MM.1S (cell line): ENCODE results near the gene DGCR8.

Experiments
- DNase-seq: peaks from one replicate; pipeline ENCODE4 v3.0.0-alpha.2; 2015
- H2AFZ ChIP-seq: fragments of 300-600 bp; sonication (generic); 2 replicates; pipeline ENCODE4 v1.6.0; 2016; ENCODE audit warnings: antibody characterized with exemption, low read length
- H3F3A ChIP-seq: fragments of 300-600 bp; sonication (generic); 2 replicates; pipeline ENCODE4 v1.6.1; 2016; ENCODE audit warnings: mild to moderate bottlenecking, antibody characterized with exemption, low read length, moderate library complexity, mixed read lengths; ENCODE audit not compliant: insufficient read depth
- H3K27ac ChIP-seq: fragments of 300-600 bp; sonication (generic); 2 replicates; pipeline ENCODE4 v1.5.1; 2016; ENCODE audit warnings: mild to moderate bottlenecking, low read length
- H3K27me3 ChIP-seq: fragments of 300-600 bp; sonication (generic); replicated peaks from 2 replicates; pipeline ENCODE4 v1.6.0; 2016; ENCODE audit warnings: low read length; ENCODE audit not compliant: insufficient read depth
- H3K36me3 ChIP-seq: fragments of 300-600 bp; sonication (generic); replicated peaks from 2 replicates; pipeline ENCODE4 v1.6.1; 2016; ENCODE audit warnings: mild to moderate bottlenecking, low read length, mixed read lengths; ENCODE audit not compliant: insufficient read depth
- H3K4me1 ChIP-seq: fragments of 300-600 bp; sonication (generic); 2 replicates; pipeline ENCODE4 v1.6.1; 2016; ENCODE audit warnings: low read length, mixed read lengths
- H3K4me2 ChIP-seq: fragments of 300-600 bp; sonication (generic); 2 replicates; pipeline ENCODE4 v1.6.0; 2016; ENCODE audit warnings: low read depth, low read length
- H3K4me3 ChIP-seq: fragments of 300-600 bp; sonication (generic); 2 replicates; pipeline ENCODE4 v1.5.1; 2016; ENCODE audit warnings: low read length, mixed read lengths
- H3K79me2 ChIP-seq: fragments of 300-600 bp; sonication (generic); 2 replicates; pipeline ENCODE4 v1.6.1; 2016; ENCODE audit warnings: mixed run types, low read length, mixed read lengths
- H3K9ac ChIP-seq: fragments of 300-600 bp; sonication (generic); 2 replicates; pipeline ENCODE4 v1.6.1; 2016; ENCODE audit warnings: low read length, mixed read lengths
- H3K9me2 ChIP-seq: fragments of 300-600 bp; sonication (generic); replicated peaks from 2 replicates; pipeline ENCODE4 v1.6.1; 2016; ENCODE audit warnings: mild to moderate bottlenecking, low read length, mixed read lengths; ENCODE audit not compliant: insufficient read depth
- H3K9me3 ChIP-seq: fragments of 300-600 bp; sonication (generic); replicated peaks from 2 replicates; pipeline ENCODE4 v1.6.1; 2016; ENCODE audit warnings: mild to moderate bottlenecking, low read length, mixed read lengths; ENCODE audit not compliant: insufficient read depth
- H4K20me1 ChIP-seq: fragments of 300-600 bp; sonication (generic); 2 replicates; pipeline ENCODE4 v1.6.1; 2016; ENCODE audit warnings: mild to moderate bottlenecking, low read length, moderate library complexity, mixed read lengths; ENCODE audit not compliant: insufficient read depth
- CTCF ChIP-seq: fragments of 300-600 bp; sonication (generic); IDR thresholded peaks from 2 replicates; pipeline ENCODE4 v1.5.1; 2016; ENCODE audit warnings: antibody characterized with exemption, low read length, mixed read lengths
- EZH2 ChIP-seq: fragments of 300-600 bp; sonication (generic); optimal IDR thresholded peaks from 2 replicates; pipeline ENCODE3; 2017; ENCODE audit warnings: low read depth, mild to moderate bottlenecking, antibody characterized with exemption, low read length, mixed read lengths
- EZH2phosphoT487 ChIP-seq: fragments of 300-600 bp; sonication (generic); IDR thresholded peaks from 2 replicates; pipeline ENCODE4 v1.6.1; 2018; ENCODE audit warnings: antibody characterized with exemption, low read length

Gene DGCR8

GRCh38 chr22:20086101-20086599 lies 6.1 kb downstream of the DGCR8 start:
- Histone ChIP-seq H3K9ac (no peak overlapping the region), H3K36me3 (peaks cover 17% of the 10 kb centered on the region; the same call in 1 of the 2 replicates), H3K79me2 (peaks cover 76% of the 10 kb centered on the region), H3K27ac (no peak overlapping the region), H3K4me3 (no peak overlapping the region), H3K4me2 (no peak overlapping the region), H2AFZ (no peak overlapping the region), H3K9me2 (no peaks in the 10 kb centered on the region), H4K20me1 (peaks cover 12% of the 10 kb centered on the region), H3K4me1 (peaks cover 4% of the 10 kb centered on the region; the same call in 1 of the 2 replicates), H3F3A (no peaks in the 10 kb centered on the region), H3K9me3 (no peaks in the 10 kb centered on the region), H3K27me3 (no peaks in the 10 kb centered on the region)
- TF ChIP-seq EZH2phosphoT487: no peak
- no peak for TF ChIP-seq EZH2
- no peak for TF ChIP-seq CTCF
- no peak for DNase-seq

GRCh38 chr22:20086763-20087162 lies 6.7 kb downstream of the DGCR8 start:
- H3K27me3 ChIP-seq: no peaks in the 10 kb centered on the region
- H3K4me3 ChIP-seq: no peak overlapping the region
- no peaks in the 10 kb centered on the region for H3K4me1 ChIP-seq
- H3K9me2 ChIP-seq: no peaks in the 10 kb centered on the region
- no peaks in the 10 kb centered on the region for H3F3A ChIP-seq
- DNase-seq: no peak
- no peak for TF ChIP-seq EZH2
- no peak for TF ChIP-seq CTCF
- no peak for TF ChIP-seq EZH2phosphoT487
- no peaks in the 10 kb centered on the region for H3K9me3 ChIP-seq
- peaks cover 23% of the 10 kb centered on the region for H3K36me3 ChIP-seq
- peaks cover 12% of the 10 kb centered on the region for H4K20me1 ChIP-seq
- H3K27ac ChIP-seq: no peak overlapping the region
- no peak overlapping the region for H2AFZ ChIP-seq
- H3K79me2 ChIP-seq: peaks cover 73% of the 10 kb centered on the region
- H3K9ac ChIP-seq: no peak overlapping the region
- no peak overlapping the region for H3K4me2 ChIP-seq

- Histone ChIP-seq H3K9ac (no peak overlapping the region), H3F3A (no peaks in the 10 kb centered on the region), H3K4me3 (no peak overlapping the region), H4K20me1 (peaks cover 12% of the 10 kb centered on the region), H3K4me2 (no peak overlapping the region), H3K27me3 (no peaks in the 10 kb centered on the region), H3K27ac (no peak overlapping the region), H3K4me1 (no peaks in the 10 kb centered on the region), H3K36me3 (peaks cover 23% of the 10 kb centered on the region), H2AFZ (no peak overlapping the region), H3K9me3 (no peaks in the 10 kb centered on the region), H3K79me2 (peaks cover 68% of the 10 kb centered on the region), H3K9me2 (no peaks in the 10 kb centered on the region)
- TF ChIP-seq CTCF (no peak), EZH2phosphoT487 (no peak), EZH2 (no peak)
- DNase-seq: no peak
Observed at GRCh38 chr22:20087319-20088262, 7.5 kb downstream of the DGCR8 start.
